ENCODE results near the gene FSTL4.

GRCh38 chr5:133340002-133340755 lies 272.2 kb downstream of the FSTL4 start:
- TF ChIP-seq POLR2A (IDR thresholded peaks at IDR 0.05) (no peak), CTCF (IDR thresholded peaks at IDR 0.05) (no peak)

All from ovary (tissue), 3 donors.